Esophagus muscularis mucosa (tissue), 4 donors: Measurements from ENCODE around the gene MIOX. TPM values are rescaled to one million over a fixed set of nuclear protein-coding genes. Genes with fewer than 3 reads are reported as not detected.

Experiments
- DNase-seq: peaks from one replicate; pipeline ENCODE4 v3.0.0-alpha.2; 2017; ENCODE audit errors: extremely low spot score
- H3K27ac ChIP-seq, 4 donors: fragments of 200-600 bp; sonication (generic); replicated peaks in 1 of 4; 1 replicate in 3 of 4; 2 replicates in 1 of 4; pipeline ENCODE4 v1.5.1; 2016 to 2019; ENCODE audit warnings: mild to moderate bottlenecking in 1 of 4
- H3K27me3 ChIP-seq, 4 donors: fragments of 200-600 bp; sonication (generic); one replicate each; pipeline versions ENCODE4 v1.5.1 to v1.6.0; 2016 to 2019
- H3K36me3 ChIP-seq, 4 donors: fragments of 200-600 bp; sonication (generic); one replicate each; pipeline ENCODE4 v1.5.1; 2016 to 2019
- H3K4me1 ChIP-seq, 4 donors: fragments of 200-600 bp; sonication (generic); one replicate each; pipeline ENCODE4 v1.5.1; 2016 to 2019
- H3K4me3 ChIP-seq, 4 donors: fragments of 200-600 bp; sonication (generic); 1 replicate in 2 of 4; 2 replicates in 2 of 4; pipeline ENCODE4 v1.5.1; 2016 to 2019; ENCODE audit warnings: mild to moderate bottlenecking in 4 of 4, moderate library complexity in 1 of 4
- H3K9me3 ChIP-seq, 4 donors: fragments of 200-600 bp; sonication (generic); 1 replicate in 3 of 4; 2 replicates in 1 of 4; pipeline ENCODE4 v1.5.1; 2016 to 2019
- CTCF ChIP-seq, 3 experiments: fragments of 200-600 bp in 2 of 3; fragments of 450-650 bp in 1 of 3; sonication (generic) in 2 of 3; IDR thresholded peaks; one replicate each; pipeline ENCODE4 v1.5.1; 2017 to 2019; ENCODE audit warnings: antibody characterized with exemption in 3 of 3, mild to moderate bottlenecking in 2 of 3, moderate library complexity in 1 of 3
- EP300 ChIP-seq: sonication (generic); formaldehyde crosslinking; IDR thresholded peaks from one replicate; pipeline ENCODE4 v1.6.1; 2017; ENCODE audit warnings: antibody characterized with exemption
- POLR2A ChIP-seq: fragments of 450-650 bp; IDR thresholded peaks from one replicate; pipeline ENCODE4 v1.6.1; 2017; ENCODE audit warnings: antibody characterized with exemption, moderate library complexity, mild to moderate bottlenecking, low read depth
- POLR2AphosphoS5 ChIP-seq, 2 donors: sonication (generic); formaldehyde crosslinking; IDR thresholded peaks; one replicate each; pipeline ENCODE4 v1.6.1; 2017; ENCODE audit warnings: antibody characterized with exemption in 2 of 2
- WGBS: methylation state at CpG from one replicate; pipeline ENCODE4 v1.1.5; 2018; 5-methylcytosine and 5-hydroxymethylcytosine counted together
- intact Hi-C: fragments of 100-400 bp; cut with DNase I; formaldehyde crosslinking; loops from one replicate; pipeline ENCODE4 v1.15.1; 2023
- total RNA-seq, 4 donors: library from RNA; depleted of rRNA; stranded (reverse); fragments of >200 nt; gene quantifications; one replicate each; pipeline versions ENCODE4 v1.1.0 to v1.2.1, GENCODE V29; 2016

MIOX gene
- total RNA-seq, 4 donors from 2014 or later = not detected

- Histone ChIP-seq H3K4me3 (no peak overlapping the region), H3K36me3 (no peaks in the 10 kb centered on the region), H3K27ac (no peak overlapping the region), H3K4me1 (no peaks in the 10 kb centered on the region), H3K9me3 (no peaks in the 10 kb centered on the region), H3K27me3 (peaks cover 0 to 59% (median 11%) of the 10 kb centered on the region in 4 donors)
- WGBS = 72% methylated on average over 15 of the region's 19 CpGs
- intact Hi-C loops = no loop called here
- DNase-seq = no peak
- TF ChIP-seq EP300 (no peak), POLR2AphosphoS5 (IDR thresholded peaks at IDR 0.05) (no peak), POLR2A (no peak), CTCF (IDR thresholded peaks at IDR 0.05) (no peak)
Measured at GRCh38 chr22:50488886-50489285, 2.2 kb downstream of the MIOX start.

DNA sequence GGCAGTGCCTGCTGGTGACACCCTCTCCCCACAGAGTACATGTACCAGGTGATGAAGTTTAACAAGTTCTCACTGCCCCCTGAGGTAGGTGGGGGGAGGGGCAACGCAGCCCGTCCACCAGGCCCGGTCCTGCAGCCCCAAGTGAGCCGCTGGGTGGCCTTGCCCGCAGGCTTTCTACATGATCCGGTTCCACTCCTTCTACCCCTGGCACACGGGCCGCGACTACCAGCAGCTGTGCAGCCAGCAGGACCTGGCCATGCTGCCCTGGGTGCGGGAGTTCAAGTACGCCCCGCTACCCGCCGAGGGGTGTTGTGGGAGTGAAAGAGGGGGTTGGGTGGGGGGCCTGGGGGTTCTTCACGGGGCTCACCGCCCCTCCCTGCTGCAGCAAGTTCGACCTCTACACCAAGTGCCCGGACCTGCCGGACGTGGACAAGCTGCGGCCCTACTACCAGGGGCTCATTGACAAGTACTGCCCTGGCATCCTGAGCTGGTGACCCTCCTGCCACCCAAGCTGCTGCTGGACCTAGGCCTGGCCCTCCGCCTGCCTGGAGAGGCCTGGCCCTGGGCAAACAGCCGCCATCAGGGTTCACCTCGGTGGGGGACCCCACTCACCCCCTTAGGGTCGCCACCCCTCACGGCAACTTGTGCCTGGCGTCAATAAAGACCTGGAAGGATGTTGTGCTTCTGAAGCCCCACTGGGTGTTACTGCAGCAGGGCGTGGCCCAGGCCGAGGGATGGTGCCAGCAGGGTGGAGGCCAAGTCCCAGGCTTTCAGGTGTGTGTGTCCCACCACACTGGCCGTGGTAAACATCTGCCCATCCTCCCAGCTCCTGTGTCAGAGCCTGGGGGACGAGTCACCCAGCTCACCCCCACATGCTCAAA lies 2.9 kb downstream of the MIOX start:
- H3K27me3 ChIP-seq = peaks cover 0 to 52% (median 7%) of the 10 kb centered on the region in 4 donors
- DNase-seq = no peak
- H3K27ac ChIP-seq = no peak overlapping the region
- 74% methylated on average over 18 of the region's 31 CpGs for WGBS
- H3K36me3 ChIP-seq = no peaks in the 10 kb centered on the region
- TF ChIP-seq POLR2AphosphoS5 (IDR thresholded peaks at IDR 0.05) (no peak), EP300 (no peak), POLR2A (no peak), CTCF (IDR thresholded peaks at IDR 0.05) (no peak)
- intact Hi-C loops = no loop called here
- H3K4me3 ChIP-seq = no peak overlapping the region
- H3K4me1 ChIP-seq = no peaks in the 10 kb centered on the region
- H3K9me3 ChIP-seq = no peaks in the 10 kb centered on the region

GRCh38 chr22:50490531-50491308 lies 4.1 kb downstream of the MIOX start:
- TF ChIP-seq EP300 (no peak), CTCF (IDR thresholded peaks at IDR 0.05) (no peak), POLR2AphosphoS5 (IDR thresholded peaks at IDR 0.05) (no peak), POLR2A (no peak)
- no peaks in the 10 kb centered on the region for H3K9me3 ChIP-seq
- 71% methylated on average over 27 of the region's 27 CpGs for WGBS
- no peaks in the 10 kb centered on the region for H3K36me3 ChIP-seq
- intact Hi-C loops = no loop called here
- DNase-seq = no peak
- H3K27ac ChIP-seq = no peak overlapping the region
- no peaks in the 10 kb centered on the region for H3K4me1 ChIP-seq
- no peak overlapping the region for H3K4me3 ChIP-seq
- H3K27me3 ChIP-seq = peaks cover 0 to 43% (median 3%) of the 10 kb centered on the region in 4 donors

GRCh38 chr22:50497093-50497492 lies 10.4 kb downstream of the MIOX start:
- Histone ChIP-seq H3K4me1 (peaks cover 0 to 5% (median 0%) of the 10 kb centered on the region in 4 donors), H3K27ac (no peak overlapping the region), H3K4me3 (no peak overlapping the region), H3K9me3 (no peaks in the 10 kb centered on the region), H3K27me3 (peaks cover 0 to 11% (median 0%) of the 10 kb centered on the region in 4 donors), H3K36me3 (peaks cover 0 to 3% (median under 1%) of the 10 kb centered on the region in 4 donors)
- no peak for DNase-seq
- TF ChIP-seq POLR2AphosphoS5 (IDR thresholded peaks at IDR 0.05) (no peak), EP300 (no peak), CTCF (IDR thresholded peaks at IDR 0.05) (no peak), POLR2A (no peak)
- WGBS = 91% methylated on average over 6 of the region's 6 CpGs
- intact Hi-C loops = no loop called here
